ENCODE data around the gene INTS13. TPM values are rescaled to one million over a fixed set of nuclear protein-coding genes. Genes with fewer than 3 reads are reported as not detected.
"Not testable (repeated sequence)": the region's sequence is repeated elsewhere in the genome, so short reads cannot be mapped to it uniquely, and the experiment has no call there.

Gene INTS13
- total RNA-seq, 1 donor = 52.2 TPM

DNA sequence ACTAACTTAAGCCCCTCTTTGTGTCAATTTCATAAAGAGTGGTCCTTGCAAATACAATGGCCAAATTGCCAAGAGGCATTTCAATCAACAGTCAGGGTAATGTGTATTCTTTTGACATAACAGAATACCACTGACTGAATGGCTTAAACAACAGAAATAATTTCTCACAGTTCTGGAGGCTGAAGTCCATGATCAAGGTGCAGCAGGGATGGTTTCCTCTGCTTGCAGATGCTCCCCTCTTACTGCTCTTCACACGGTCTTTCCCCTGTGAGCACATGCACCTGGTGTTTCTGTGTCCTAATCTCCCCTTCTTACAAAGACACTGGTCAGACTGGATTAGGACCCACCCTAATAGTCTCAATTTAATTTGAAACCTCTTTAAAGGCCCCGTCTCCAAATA is 32.4 kb upstream of the INTS13 start:
- H3K4me3 ChIP-seq (ENCODE audit: low read depth, low read length) = no peak overlapping the region
- no peak for TF ChIP-seq CTCF (IDR thresholded peaks at IDR 0.05; ENCODE audit: insufficient read depth, low read length)
- no peak for DNase-seq (ENCODE audit: low read depth)

DNA sequence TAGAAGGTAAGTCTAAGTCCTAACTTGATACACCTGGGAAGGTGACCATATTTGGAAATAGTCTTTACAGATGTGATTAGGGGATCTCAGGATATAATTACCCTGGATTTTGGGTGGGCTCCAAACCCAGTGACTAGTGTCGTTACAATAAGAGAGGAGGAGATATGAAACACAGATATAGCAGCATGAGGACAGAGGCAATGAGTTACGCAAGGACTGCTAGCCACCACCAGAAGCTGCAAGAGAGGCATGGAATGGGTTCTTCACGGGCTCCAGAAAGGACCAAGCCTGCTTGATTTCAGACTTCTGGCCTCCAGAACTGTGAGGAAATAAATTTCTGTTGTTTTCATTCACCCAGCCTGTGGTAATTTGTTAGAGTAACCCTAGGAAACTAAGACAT is 29.1 kb upstream of the INTS13 start:
- H3K4me3 ChIP-seq (ENCODE audit: low read depth, low read length) = no peak overlapping the region
- DNase-seq (ENCODE audit: low read depth) = no peak
- no peak for TF ChIP-seq CTCF (IDR thresholded peaks at IDR 0.05; ENCODE audit: insufficient read depth, low read length)

DNA sequence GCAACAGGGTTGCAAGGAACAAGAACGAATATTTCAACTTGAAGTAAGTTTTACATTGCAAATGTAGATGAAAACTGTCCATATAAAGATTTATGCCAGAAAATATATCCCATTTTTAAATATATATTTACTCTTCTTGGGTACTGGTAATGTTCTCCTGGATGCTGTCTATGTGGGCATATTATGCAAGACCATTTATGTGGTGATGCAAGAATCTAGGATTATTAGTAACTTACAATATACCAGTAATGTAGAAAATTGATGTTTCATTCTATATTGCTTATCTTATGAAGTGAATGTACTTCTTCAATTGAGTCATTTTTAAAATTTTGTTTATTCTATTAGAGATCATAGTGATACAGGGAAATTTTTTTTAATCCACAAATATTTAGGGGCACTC is 25.6 kb upstream of the INTS13 start:
- H3K4me3 ChIP-seq (ENCODE audit: low read depth, low read length) = no peak overlapping the region
- peak; percentile 36 for DNase-seq (ENCODE audit: low read depth)
- no peak for TF ChIP-seq CTCF (IDR thresholded peaks at IDR 0.05; ENCODE audit: insufficient read depth, low read length)

DNA sequence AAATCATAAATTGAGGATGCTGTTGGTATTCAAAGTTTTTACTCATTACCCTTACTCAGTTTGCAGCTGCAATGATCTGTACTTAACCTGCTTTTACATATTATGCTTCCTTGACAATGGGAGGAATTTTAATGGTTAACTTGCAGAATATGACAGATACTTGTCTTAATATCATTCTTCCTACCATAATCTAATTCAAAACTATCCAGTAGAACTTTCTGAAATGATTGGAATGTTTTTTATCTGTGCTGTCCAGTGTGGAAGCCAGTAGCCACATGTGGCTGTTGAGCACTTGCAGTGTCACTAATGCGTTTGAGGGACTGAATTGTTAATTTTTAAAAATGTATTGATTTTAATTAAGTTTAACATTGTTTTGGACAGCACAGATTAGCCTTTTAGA is 24.0 kb upstream of the INTS13 start:
- H3K4me3 ChIP-seq (ENCODE audit: low read depth, low read length) = no peak overlapping the region
- no peak for TF ChIP-seq CTCF (IDR thresholded peaks at IDR 0.05; ENCODE audit: insufficient read depth, low read length)
- DNase-seq (ENCODE audit: low read depth) = no peak

- not testable (repeated sequence) for H3K4me3 ChIP-seq (ENCODE audit: low read depth, low read length); DNase-seq (ENCODE audit: low read depth)
Measured at GRCh38 chr12:26961391-26961790, 23.6 kb upstream of the INTS13 start.

DNA sequence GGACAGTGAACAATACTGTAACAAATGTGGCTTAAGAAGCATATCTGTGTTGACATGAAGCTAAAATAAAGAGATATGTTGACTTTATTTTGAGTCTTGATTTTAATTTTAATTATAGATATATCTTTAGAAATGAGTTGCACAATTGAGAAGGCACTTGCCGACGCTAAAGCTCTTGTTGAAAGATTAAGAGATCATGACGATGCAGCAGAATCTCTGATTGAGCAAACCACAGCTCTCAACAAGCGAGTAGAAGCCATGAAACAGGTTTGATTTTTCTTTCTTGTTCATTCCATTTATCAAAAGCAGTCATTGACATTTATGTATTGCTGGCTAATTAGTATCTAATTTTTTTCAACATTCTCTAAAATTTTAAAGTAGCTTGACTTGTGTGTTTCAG is 16.2 kb upstream of the INTS13 start:
- no peak overlapping the region for H3K4me3 ChIP-seq (ENCODE audit: low read depth, low read length)
- no peak for DNase-seq (ENCODE audit: low read depth)
- no peak for TF ChIP-seq CTCF (IDR thresholded peaks at IDR 0.05; ENCODE audit: insufficient read depth, low read length)

GRCh38 chr12:26953447-26953846 is 15.7 kb upstream of the INTS13 start:
- TF ChIP-seq CTCF (IDR thresholded peaks at IDR 0.05; ENCODE audit: insufficient read depth, low read length) = no peak
- no peak overlapping the region for H3K4me3 ChIP-seq (ENCODE audit: low read depth, low read length)
- peak; percentile 38 for DNase-seq (ENCODE audit: low read depth)
